Fibroblast of lung (primary cell): Measurements from ENCODE around the gene BCL11A.

Source experiments
- EZH2 ChIP-seq: IDR thresholded peaks from 2 replicates; pipeline ENCODE4 v1.5.1; 2012; ENCODE audit warnings: low read length, control low read depth, mild to moderate bottlenecking; ENCODE audit errors: missing control alignments
- TF ChIP-seq, protein P1 (sequence below), 2 donors: IDR thresholded peaks in 1 of 2; conservative IDR thresholded peaks in 1 of 2; 1 replicate in 1 of 2; 2 replicates in 1 of 2; pipeline ENCODE4 v1.5.1; 2011 to 2012; ENCODE audit warnings: low read length in 2 of 2, control low read depth in 1 of 2, inconsistent platforms in 1 of 2, low read depth in 1 of 2, mild to moderate bottlenecking in 1 of 2

DNA sequence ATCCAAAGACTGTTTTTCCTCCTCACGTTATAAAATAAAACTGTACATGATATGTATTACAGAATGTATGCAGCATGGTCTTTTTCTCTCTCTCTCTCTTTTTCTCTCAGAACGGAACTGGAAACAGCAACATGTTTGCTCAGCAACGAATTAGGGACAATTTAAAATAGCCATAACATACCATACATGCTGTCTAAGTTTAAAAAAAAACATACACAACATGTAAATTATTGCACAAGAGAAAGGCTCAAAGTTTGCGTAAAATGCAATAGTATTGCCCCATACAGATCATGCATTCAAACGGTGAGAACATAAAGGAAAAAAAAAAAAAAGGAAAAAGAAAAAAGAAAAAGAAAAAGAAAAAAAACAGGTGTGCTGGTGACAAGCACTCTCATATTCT lies 93.6 kb downstream of the BCL11A start:
- TF ChIP-seq EZH2 = no peak
- TF ChIP-seq, protein P1, sequence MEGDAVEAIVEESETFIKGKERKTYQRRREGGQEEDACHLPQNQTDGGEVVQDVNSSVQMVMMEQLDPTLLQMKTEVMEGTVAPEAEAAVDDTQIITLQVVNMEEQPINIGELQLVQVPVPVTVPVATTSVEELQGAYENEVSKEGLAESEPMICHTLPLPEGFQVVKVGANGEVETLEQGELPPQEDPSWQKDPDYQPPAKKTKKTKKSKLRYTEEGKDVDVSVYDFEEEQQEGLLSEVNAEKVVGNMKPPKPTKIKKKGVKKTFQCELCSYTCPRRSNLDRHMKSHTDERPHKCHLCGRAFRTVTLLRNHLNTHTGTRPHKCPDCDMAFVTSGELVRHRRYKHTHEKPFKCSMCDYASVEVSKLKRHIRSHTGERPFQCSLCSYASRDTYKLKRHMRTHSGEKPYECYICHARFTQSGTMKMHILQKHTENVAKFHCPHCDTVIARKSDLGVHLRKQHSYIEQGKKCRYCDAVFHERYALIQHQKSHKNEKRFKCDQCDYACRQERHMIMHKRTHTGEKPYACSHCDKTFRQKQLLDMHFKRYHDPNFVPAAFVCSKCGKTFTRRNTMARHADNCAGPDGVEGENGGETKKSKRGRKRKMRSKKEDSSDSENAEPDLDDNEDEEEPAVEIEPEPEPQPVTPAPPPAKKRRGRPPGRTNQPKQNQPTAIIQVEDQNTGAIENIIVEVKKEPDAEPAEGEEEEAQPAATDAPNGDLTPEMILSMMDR (conservative IDR thresholded peaks at IDR 0.05 in 1 of 2, IDR thresholded peaks at IDR 0.05 in 1 of 2; ENCODE audit: low read depth in 1 of 2, low read length in 2 of 2) = no peak
